ENCODE measurements around the gene ZNF32. TPM values are rescaled to one million over a fixed set of nuclear protein-coding genes. Genes with fewer than 3 reads are reported as not detected.

Gene ZNF32, protein sequence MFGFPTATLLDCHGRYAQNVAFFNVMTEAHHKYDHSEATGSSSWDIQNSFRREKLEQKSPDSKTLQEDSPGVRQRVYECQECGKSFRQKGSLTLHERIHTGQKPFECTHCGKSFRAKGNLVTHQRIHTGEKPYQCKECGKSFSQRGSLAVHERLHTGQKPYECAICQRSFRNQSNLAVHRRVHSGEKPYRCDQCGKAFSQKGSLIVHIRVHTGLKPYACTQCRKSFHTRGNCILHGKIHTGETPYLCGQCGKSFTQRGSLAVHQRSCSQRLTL
- total RNA-seq (10 to 100 TPM; 17.4 to 17.7 TPM), polyA plus RNA-seq (86.3 TPM)

DNA sequence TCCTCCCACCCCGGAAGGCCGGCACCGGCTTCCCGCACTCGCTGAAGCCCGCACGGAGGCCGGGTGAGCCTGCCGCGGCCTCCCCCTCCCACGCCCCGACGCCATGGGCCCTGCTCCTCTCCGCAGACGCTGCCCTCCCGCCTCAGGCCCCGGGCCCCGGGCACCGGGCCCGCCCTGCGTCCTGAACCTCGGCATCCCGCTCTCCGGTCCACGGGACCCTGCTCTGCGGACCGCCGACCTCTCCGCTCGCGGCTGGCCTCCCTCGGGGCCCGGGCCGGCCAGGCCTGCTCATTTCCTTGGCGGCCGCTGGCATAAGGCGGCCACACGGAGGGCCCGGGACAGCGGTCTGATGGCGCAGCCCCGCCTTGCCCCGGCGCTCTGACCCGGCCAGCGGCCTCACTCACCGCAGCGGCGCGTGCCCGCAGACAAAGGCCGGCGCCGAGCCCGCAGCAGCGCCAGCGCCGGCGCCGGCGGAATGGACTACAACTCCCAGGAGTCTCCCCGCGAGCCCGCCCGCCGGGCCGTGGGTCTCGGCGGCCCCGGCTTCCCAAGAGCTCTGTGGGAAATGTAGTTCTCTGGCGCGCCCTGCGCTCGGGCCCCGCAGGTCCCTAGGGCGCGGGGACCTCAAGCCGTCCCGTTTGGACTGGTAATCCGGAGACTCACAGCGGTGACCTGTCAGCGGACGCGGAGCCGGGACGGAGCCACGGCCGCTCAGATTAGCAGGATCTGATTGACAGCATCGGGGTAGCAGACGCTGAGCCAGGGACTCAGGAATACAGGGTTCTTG, at the start of gene ZNF32:
TSS of gene ZNF32 (minus strand) at position 484 of the 787 bp plus-strand sequence. CDS start 2,748 bp downstream, outside the sequence.
- H3K4me3 ChIP-seq (ENCODE audit: low read length) = peak within 1 kb of the TSS; percentile 52
- no peaks in the 10 kb centered on the region for H3K27me3 ChIP-seq (ENCODE audit: insufficient read depth, low read length, poor library complexity, severe bottlenecking)
- peaks cover 26% of the 10 kb centered on the region for H3K36me3 ChIP-seq (ENCODE audit: insufficient read depth, low read length)
- peaks cover 24 to 36% (median 28%) of the 10 kb centered on the region in 5 donors for H3K9me3 Mint-ChIP-seq
- peaks cover 14% of the 10 kb centered on the region for H3K4me1 ChIP-seq (ENCODE audit: insufficient read depth, low read length)
- H3K4me3 Mint-ChIP-seq = peak within 1 kb of the TSS; percentile 92 to 97 (median 96)
- peaks cover 24% of the 10 kb centered on the region for H3K9me3 ChIP-seq (ENCODE audit: low read length)
- CTCF ChIA-PET = interaction anchor here (0.8 to 2.7 kb wide), 8 partner anchors 8 to 1223 kb away, joined by 3 to 9 read pairs (median 4); no protein-coding TSS in a partner anchor
- peaks cover 20 to 27% (median 27%) of the 10 kb centered on the region in 3 donors for H3K4me1 Mint-ChIP-seq
- DNase-seq = peak; percentile 68 to 86 (median 79)
- peak within 1 kb of the TSS; percentile 82 to 97 (median 94) for H3K27ac Mint-ChIP-seq
- peak within 1 kb of the TSS; percentile 75 for H3K27ac ChIP-seq (ENCODE audit: low read depth, low read length)
- H3K36me3 Mint-ChIP-seq = peaks cover 16 to 41% (median 31%) of the 10 kb centered on the region in 3 donors
- POLR2A ChIA-PET = interaction anchor here (0.6 to 1.0 kb wide), 3 partner anchors 41 to 74 kb away, joined by 3 to 6 read pairs (median 3); partner anchors contain the start of gene ZNF239
- H3K27me3 Mint-ChIP-seq = peaks cover 6 to 7% of the 10 kb centered on the region in 2 donors

DNA sequence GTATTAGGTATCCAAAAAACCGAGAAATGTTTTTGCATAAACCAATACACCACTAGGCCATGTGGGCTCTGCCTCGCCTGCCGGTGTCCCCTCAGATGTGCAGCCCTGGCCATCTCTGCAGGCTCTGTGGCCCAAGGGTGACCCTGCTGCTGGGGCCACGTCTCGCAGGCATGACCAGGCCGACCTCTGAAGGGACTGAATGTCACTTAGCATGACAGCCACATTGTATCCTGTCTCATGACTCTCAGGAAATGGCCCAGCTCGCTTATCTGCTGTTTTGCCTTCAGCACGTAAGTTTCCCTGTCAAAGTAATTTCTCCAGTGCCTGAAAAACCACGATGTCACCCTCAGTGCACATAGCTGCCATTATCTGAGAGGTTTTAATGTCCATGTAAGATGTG, 49.5 kb upstream of the ZNF32 start:
- H3K4me3 ChIP-seq (ENCODE audit: low read length) = no peak overlapping the region
- POLR2A ChIA-PET = no interaction called here
- no peak overlapping the region for H3K27ac Mint-ChIP-seq
- no peaks in the 10 kb centered on the region for H3K27me3 ChIP-seq (ENCODE audit: insufficient read depth, low read length, poor library complexity, severe bottlenecking)
- H3K36me3 Mint-ChIP-seq = no peaks in the 10 kb centered on the region
- CTCF ChIA-PET = no interaction called here
- no peak overlapping the region for H3K4me3 Mint-ChIP-seq
- no peaks in the 10 kb centered on the region for H3K9me3 Mint-ChIP-seq
- no peak overlapping the region for H3K27ac ChIP-seq (ENCODE audit: low read depth, low read length)
- H3K4me1 Mint-ChIP-seq = no peaks in the 10 kb centered on the region
- H3K9me3 ChIP-seq (ENCODE audit: low read length) = no peaks in the 10 kb centered on the region
- H3K36me3 ChIP-seq (ENCODE audit: insufficient read depth, low read length) = no peaks in the 10 kb centered on the region
- no peaks in the 10 kb centered on the region for H3K4me1 ChIP-seq (ENCODE audit: insufficient read depth, low read length)
- peaks cover 2 to 10% of the 10 kb centered on the region in 2 donors for H3K27me3 Mint-ChIP-seq
- no peak for DNase-seq

DNA sequence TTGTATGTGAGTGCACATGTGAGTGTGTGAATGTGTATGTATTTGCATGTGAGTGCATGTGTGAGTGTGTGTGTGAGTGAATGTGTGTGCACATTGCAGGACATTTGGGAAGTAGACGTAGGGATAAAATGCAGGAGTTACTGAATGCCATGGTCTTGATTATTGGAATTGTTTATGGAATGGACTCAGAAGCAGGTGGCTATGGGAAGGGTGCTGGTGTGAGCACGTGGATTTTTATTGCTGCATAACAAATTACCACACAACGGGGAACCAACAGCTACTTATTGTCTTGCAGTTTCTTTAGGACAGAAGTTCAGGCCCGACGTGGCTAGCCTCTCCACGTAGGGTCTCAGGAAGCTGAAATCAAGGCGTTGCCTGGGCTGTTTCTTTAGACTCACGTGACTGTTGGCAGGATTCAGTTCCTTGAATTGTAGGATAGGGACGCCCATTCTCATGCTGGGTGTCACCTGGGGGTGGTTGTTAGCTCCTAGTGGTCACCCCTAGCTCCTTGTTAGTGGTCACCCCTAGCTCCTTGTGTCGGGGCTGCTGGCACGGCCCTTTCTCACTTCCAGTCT, 48.3 kb upstream of the ZNF32 start:
- no peaks in the 10 kb centered on the region for H3K36me3 Mint-ChIP-seq
- no peak overlapping the region for H3K27ac Mint-ChIP-seq
- ChIA-PET CTCF (no interaction called here), POLR2A (no interaction called here)
- DNase-seq = no peak
- no peaks in the 10 kb centered on the region for H3K27me3 ChIP-seq (ENCODE audit: insufficient read depth, low read length, poor library complexity, severe bottlenecking)
- H3K36me3 ChIP-seq (ENCODE audit: insufficient read depth, low read length) = no peaks in the 10 kb centered on the region
- peaks cover 6 to 19% of the 10 kb centered on the region in 2 donors for H3K27me3 Mint-ChIP-seq
- no peak overlapping the region for H3K4me3 Mint-ChIP-seq
- no peak overlapping the region for H3K27ac ChIP-seq (ENCODE audit: low read depth, low read length)
- no peaks in the 10 kb centered on the region for H3K9me3 Mint-ChIP-seq
- no peaks in the 10 kb centered on the region for H3K4me1 ChIP-seq (ENCODE audit: insufficient read depth, low read length)
- H3K9me3 ChIP-seq (ENCODE audit: low read length) = no peaks in the 10 kb centered on the region
- no peaks in the 10 kb centered on the region for H3K4me1 Mint-ChIP-seq
- H3K4me3 ChIP-seq (ENCODE audit: low read length) = no peak overlapping the region

DNA sequence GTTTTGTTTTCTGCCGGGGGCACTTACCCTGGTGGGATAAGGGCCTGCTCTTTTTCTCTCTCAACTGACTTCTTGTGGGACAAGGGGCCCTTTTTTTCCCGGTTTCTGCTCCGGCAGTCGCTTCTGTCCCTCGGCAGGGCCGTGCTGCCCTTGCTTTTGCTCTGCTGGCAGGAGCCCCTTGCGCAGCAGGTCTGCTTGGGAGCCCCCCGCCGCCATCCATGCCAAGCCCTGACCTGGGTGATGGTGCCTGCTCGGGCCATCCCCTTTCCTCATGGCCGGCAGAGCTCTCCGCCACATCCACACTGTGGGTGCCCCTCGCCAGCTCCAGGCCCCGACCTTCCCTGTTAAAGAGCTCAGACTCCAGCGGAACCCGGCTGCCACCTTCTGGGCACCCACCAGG, 47.0 kb upstream of the ZNF32 start:
- Histone ChIP-seq H3K27ac (ENCODE audit: low read depth, low read length) (no peak overlapping the region), H3K36me3 (ENCODE audit: insufficient read depth, low read length) (no peaks in the 10 kb centered on the region), H3K9me3 (ENCODE audit: low read length) (no peaks in the 10 kb centered on the region), H3K4me3 (ENCODE audit: low read length) (no peak overlapping the region), H3K27me3 (ENCODE audit: insufficient read depth, low read length, poor library complexity, severe bottlenecking) (no peaks in the 10 kb centered on the region), H3K4me1 (ENCODE audit: insufficient read depth, low read length) (no peaks in the 10 kb centered on the region)
- Mint-ChIP-seq H3K4me3 (no peak overlapping the region), H3K4me1 (no peaks in the 10 kb centered on the region), H3K9me3 (no peaks in the 10 kb centered on the region), H3K27ac (no peak overlapping the region), H3K27me3 (peaks cover 11 to 25% of the 10 kb centered on the region in 2 donors), H3K36me3 (no peaks in the 10 kb centered on the region)
- ChIA-PET POLR2A (no interaction called here), CTCF (no interaction called here)
- no peak for DNase-seq

DNA sequence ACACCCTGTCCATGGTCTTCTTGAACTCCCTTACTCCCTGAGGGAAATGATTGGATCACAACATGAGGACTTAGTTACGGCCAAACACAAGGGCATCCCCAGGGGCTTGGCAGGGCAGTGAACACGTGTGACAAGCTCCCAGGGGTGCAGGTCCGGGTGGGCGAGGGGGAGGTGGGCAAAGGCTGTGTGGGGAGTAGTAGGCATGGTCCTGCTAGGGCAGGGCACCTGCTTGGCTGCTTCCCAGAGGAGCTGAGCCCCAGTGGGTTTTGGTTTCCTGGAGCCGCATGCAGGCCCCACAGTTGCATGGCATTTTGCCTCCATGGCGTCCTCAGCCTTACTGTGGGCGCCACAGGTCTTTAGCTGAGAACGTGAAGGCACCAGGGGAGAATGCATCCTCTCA, 46.6 kb upstream of the ZNF32 start:
- Mint-ChIP-seq H3K9me3 (no peaks in the 10 kb centered on the region), H3K36me3 (no peaks in the 10 kb centered on the region), H3K4me1 (peaks cover 0 to 3% (median 3%) of the 10 kb centered on the region in 3 donors), H3K27ac (no peak overlapping the region), H3K4me3 (no peak overlapping the region), H3K27me3 (peaks cover 11 to 21% of the 10 kb centered on the region in 2 donors)
- H3K27me3 ChIP-seq (ENCODE audit: insufficient read depth, low read length, poor library complexity, severe bottlenecking) = no peaks in the 10 kb centered on the region
- no peak overlapping the region for H3K4me3 ChIP-seq (ENCODE audit: low read length)
- no peaks in the 10 kb centered on the region for H3K36me3 ChIP-seq (ENCODE audit: insufficient read depth, low read length)
- no peaks in the 10 kb centered on the region for H3K9me3 ChIP-seq (ENCODE audit: low read length)
- POLR2A ChIA-PET = no interaction called here
- no peak for DNase-seq
- CTCF ChIA-PET = no interaction called here
- H3K27ac ChIP-seq (ENCODE audit: low read depth, low read length) = no peak overlapping the region
- H3K4me1 ChIP-seq (ENCODE audit: insufficient read depth, low read length) = no peaks in the 10 kb centered on the region

DNA sequence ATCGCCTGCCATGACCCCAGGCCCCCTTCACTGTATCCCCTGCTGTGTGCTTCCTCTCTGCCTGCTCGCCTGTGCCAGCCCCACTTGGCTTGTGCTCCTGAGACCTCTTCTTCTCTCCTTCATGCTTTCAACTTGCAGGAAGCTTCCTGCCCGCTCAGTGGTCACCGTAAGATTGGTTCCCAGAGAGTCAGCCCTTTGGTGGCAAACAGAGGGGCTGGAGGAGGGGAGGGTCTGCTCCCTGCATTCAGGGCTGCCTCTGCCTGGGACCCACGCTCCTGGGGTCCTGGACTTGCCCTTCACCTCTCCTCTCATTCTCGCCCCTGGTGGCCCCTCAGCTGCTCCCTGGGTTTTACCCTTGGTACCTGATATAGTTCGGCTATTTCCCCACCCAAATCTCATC, 45.8 kb upstream of the ZNF32 start:
- H3K27ac ChIP-seq (ENCODE audit: low read depth, low read length) = no peak overlapping the region
- CTCF ChIA-PET = interaction anchor here (1.7 kb wide), 1 partner anchor 692 kb away, joined by 5 read pairs; no protein-coding TSS in a partner anchor
- Mint-ChIP-seq H3K36me3 (peaks cover 0 to 5% (median 0%) of the 10 kb centered on the region in 3 donors), H3K27me3 (peaks cover 11 to 19% of the 10 kb centered on the region in 2 donors), H3K4me1 (peaks cover 2 to 11% (median 9%) of the 10 kb centered on the region in 3 donors), H3K4me3 (no peak overlapping the region), H3K9me3 (no peaks in the 10 kb centered on the region), H3K27ac (peak overlapping the region in 1 of 8 donors; percentile 24)
- H3K27me3 ChIP-seq (ENCODE audit: insufficient read depth, low read length, poor library complexity, severe bottlenecking) = no peaks in the 10 kb centered on the region
- H3K4me3 ChIP-seq (ENCODE audit: low read length) = no peak overlapping the region
- H3K36me3 ChIP-seq (ENCODE audit: insufficient read depth, low read length) = no peaks in the 10 kb centered on the region
- no peaks in the 10 kb centered on the region for H3K9me3 ChIP-seq (ENCODE audit: low read length)
- no peak for DNase-seq
- POLR2A ChIA-PET = no interaction called here
- no peaks in the 10 kb centered on the region for H3K4me1 ChIP-seq (ENCODE audit: insufficient read depth, low read length)

DNA sequence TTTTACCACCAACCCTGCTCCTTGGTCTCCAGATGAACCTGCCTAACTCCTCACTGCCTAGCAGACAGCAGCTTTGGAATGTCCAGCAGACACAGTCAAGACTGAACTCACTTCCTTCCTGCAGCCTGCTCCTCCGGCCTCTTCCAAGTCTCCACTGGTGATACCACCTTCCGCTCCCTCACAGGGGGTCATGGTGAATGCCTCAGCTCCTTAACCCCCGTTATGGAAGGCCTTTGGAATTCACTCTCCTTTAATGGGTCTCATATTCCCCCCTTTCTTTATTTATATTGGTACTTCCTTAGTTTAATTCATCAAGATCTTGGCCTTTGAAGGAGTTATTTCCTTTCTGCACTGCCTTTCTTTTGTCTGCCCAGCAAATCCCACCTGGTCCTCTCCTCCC, 44.9 kb upstream of the ZNF32 start:
- H3K4me3 ChIP-seq (ENCODE audit: low read length) = no peak overlapping the region
- Mint-ChIP-seq H3K27ac (no peak overlapping the region), H3K9me3 (no peaks in the 10 kb centered on the region), H3K36me3 (peaks cover 0 to 5% (median 0%) of the 10 kb centered on the region in 3 donors), H3K4me3 (peak overlapping the region in 1 of 7 donors; percentile 63), H3K27me3 (peaks cover 11 to 19% of the 10 kb centered on the region in 2 donors), H3K4me1 (peaks cover 2 to 11% (median 9%) of the 10 kb centered on the region in 3 donors)
- DNase-seq = no peak
- no peak overlapping the region for H3K27ac ChIP-seq (ENCODE audit: low read depth, low read length)
- H3K4me1 ChIP-seq (ENCODE audit: insufficient read depth, low read length) = no peaks in the 10 kb centered on the region
- POLR2A ChIA-PET = no interaction called here
- H3K36me3 ChIP-seq (ENCODE audit: insufficient read depth, low read length) = no peaks in the 10 kb centered on the region
- H3K9me3 ChIP-seq (ENCODE audit: low read length) = no peaks in the 10 kb centered on the region
- no peaks in the 10 kb centered on the region for H3K27me3 ChIP-seq (ENCODE audit: insufficient read depth, low read length, poor library complexity, severe bottlenecking)
- CTCF ChIA-PET = interaction anchor here (1.4 to 1.7 kb wide), 3 partner anchors 11 to 693 kb away, joined by 3 to 7 read pairs (median 5); no protein-coding TSS in a partner anchor

Measured in CD8-positive, alpha-beta memory T cell (primary cell).